OCI-LY1 (cell line): ENCODE measurements around the gene MAGEB17.

Experiments
- H2AFZ ChIP-seq: fragments of 200-600 bp; sonication (generic), shearing (Covaris generic); 2 replicates; pipeline ENCODE4 v1.6.0; 2014; ENCODE audit warnings: antibody characterized with exemption, mild to moderate bottlenecking, low read length
- H3F3A ChIP-seq: fragments of 200-600 bp; sonication (generic), shearing (Covaris generic); 2 replicates; pipeline ENCODE4 v1.6.0; 2014; ENCODE audit warnings: mild to moderate bottlenecking, antibody characterized with exemption, low read length, moderate library complexity; ENCODE audit not compliant: insufficient read depth
- H3K27ac ChIP-seq: fragments of 200-600 bp; sonication (generic); 2 replicates; pipeline ENCODE4 v1.5.1; 2014; ENCODE audit warnings: low read length, mixed run types, mild to moderate bottlenecking, low read depth; ENCODE audit not compliant: poor library complexity, severe bottlenecking
- H3K27me3 ChIP-seq: fragments of 200-600 bp; sonication (generic); 2 replicates; pipeline ENCODE4 v1.6.0; 2014; ENCODE audit warnings: antibody characterized with exemption, mild to moderate bottlenecking, low read length, moderate library complexity; ENCODE audit not compliant: insufficient read depth
- H3K36me3 ChIP-seq: fragments of 200-600 bp; sonication (generic); 2 replicates; pipeline ENCODE4 v1.6.1; 2014; ENCODE audit warnings: mild to moderate bottlenecking, antibody characterized with exemption, low read length, moderate library complexity, mixed read lengths; ENCODE audit not compliant: insufficient read depth
- H3K4me1 ChIP-seq: fragments of 200-600 bp; sonication (generic); 2 replicates; pipeline ENCODE4 v1.5.1; 2014; ENCODE audit warnings: mild to moderate bottlenecking, low read length, moderate library complexity; ENCODE audit not compliant: insufficient read depth, severe bottlenecking
- H3K4me2 ChIP-seq: fragments of 200-600 bp; sonication (generic), shearing (Covaris generic); 2 replicates; pipeline ENCODE4 v1.6.1; 2014; ENCODE audit warnings: low read length
- H3K4me3 ChIP-seq: fragments of 200-600 bp; sonication (generic); 2 replicates; pipeline ENCODE4 v1.5.1; 2014; ENCODE audit warnings: low read length, low read depth, mild to moderate bottlenecking, mixed read lengths; ENCODE audit not compliant: poor library complexity, severe bottlenecking
- H3K79me2 ChIP-seq: fragments of 200-600 bp; shearing (Covaris generic); 2 replicates; pipeline ENCODE4 v1.6.1; 2016; ENCODE audit warnings: mixed run types, low read length, mixed read lengths; ENCODE audit not compliant: insufficient read depth
- H3K9ac ChIP-seq: fragments of 200-600 bp; sonication (generic), shearing (Covaris generic); 2 replicates; pipeline ENCODE4 v1.6.1; 2014; ENCODE audit warnings: mild to moderate bottlenecking, low read length, mixed read lengths
- H3K9me2 ChIP-seq: fragments of 200-600 bp; sonication (generic), shearing (Covaris generic); 2 replicates; pipeline ENCODE4 v1.6.1; 2014; ENCODE audit warnings: low read depth, mild to moderate bottlenecking, low read length, mixed read lengths
- H3K9me3 ChIP-seq: fragments of 200-600 bp; shearing (Covaris generic); 2 replicates; pipeline ENCODE4 v1.6.1; 2014; ENCODE audit warnings: low read length, mixed read lengths
- H4K20me1 ChIP-seq: fragments of 200-600 bp; sonication (generic), shearing (Covaris generic); 2 replicates; pipeline ENCODE4 v1.6.0; 2016; ENCODE audit warnings: mild to moderate bottlenecking, low read length; ENCODE audit not compliant: insufficient read depth
- CTCF ChIP-seq: fragments of 200-600 bp; sonication (generic), shearing (Covaris generic); IDR thresholded peaks from 2 replicates; pipeline ENCODE4 v1.5.1; 2017; ENCODE audit warnings: mild to moderate bottlenecking, antibody characterized with exemption, low read length, moderate library complexity, mixed read lengths
- EZH2 ChIP-seq: fragments of 200-600 bp; sonication (generic), shearing (Covaris generic); IDR thresholded peaks from 2 replicates; pipeline ENCODE4 v1.8.0; 2017; ENCODE audit warnings: borderline replicate concordance, mixed run types, mild to moderate bottlenecking, antibody characterized with exemption, low read length, moderate library complexity, mixed read lengths

MAGEB17 gene

GRCh38 chrX:16186380-16187007, 19.2 kb downstream of the MAGEB17 start:
- no peak overlapping the region for H3K9ac ChIP-seq
- TF ChIP-seq EZH2 (no peak), CTCF (no peak)
- H3K36me3 ChIP-seq = no peaks in the 10 kb centered on the region

GRCh38 chrX:16187024-16187760, 19.9 kb downstream of the MAGEB17 start:
- Histone ChIP-seq H4K20me1 (no peaks in the 10 kb centered on the region), H3K9me2 (no peaks in the 10 kb centered on the region), H3K9ac (no peak overlapping the region), H3K4me2 (no peak overlapping the region), H3K4me3 (no peak overlapping the region), H3K27me3 (no peaks in the 10 kb centered on the region), H3K36me3 (no peaks in the 10 kb centered on the region), H2AFZ (no peak overlapping the region), H3K27ac (no peak overlapping the region), H3K79me2 (no peaks in the 10 kb centered on the region), H3F3A (no peaks in the 10 kb centered on the region), H3K4me1 (no peaks in the 10 kb centered on the region), H3K9me3 (no peaks in the 10 kb centered on the region)
- TF ChIP-seq CTCF (no peak), EZH2 (no peak)

More at GRCh38 chrX:16186380-16187007, 19.2 kb downstream of the MAGEB17 start:
- no peak overlapping the region for H3K27ac ChIP-seq
- no peaks in the 10 kb centered on the region for H4K20me1 ChIP-seq
- H3K79me2 ChIP-seq = no peaks in the 10 kb centered on the region
- no peaks in the 10 kb centered on the region for H3K9me2 ChIP-seq
- H3K9me3 ChIP-seq = no peaks in the 10 kb centered on the region
- H2AFZ ChIP-seq = no peak overlapping the region
- no peaks in the 10 kb centered on the region for H3F3A ChIP-seq
- H3K27me3 ChIP-seq = no peaks in the 10 kb centered on the region
- no peak overlapping the region for H3K4me2 ChIP-seq
- no peak overlapping the region for H3K4me3 ChIP-seq
- H3K4me1 ChIP-seq = no peaks in the 10 kb centered on the region

- Histone ChIP-seq H3K36me3 (no peaks in the 10 kb centered on the region), H3K9ac (no peak overlapping the region), H3K4me1 (no peaks in the 10 kb centered on the region), H3K27ac (no peak overlapping the region), H3K9me3 (no peaks in the 10 kb centered on the region), H3F3A (no peaks in the 10 kb centered on the region), H4K20me1 (no peaks in the 10 kb centered on the region), H3K79me2 (no peaks in the 10 kb centered on the region), H3K4me3 (no peak overlapping the region), H2AFZ (no peak overlapping the region), H3K4me2 (no peak overlapping the region), H3K9me2 (no peaks in the 10 kb centered on the region), H3K27me3 (no peaks in the 10 kb centered on the region)
- TF ChIP-seq EZH2 (no peak), CTCF (no peak)
Observed at GRCh38 chrX:16188687-16189086, 21.4 kb downstream of the MAGEB17 start.
